Activated naive CD4-positive, alpha-beta T cell treated with anti-CD3 and anti-CD28 coated beads, Interleukin-2, amount 10 ng/mL, durations not matched to agents 7 days and 5 days (primary cell): ENCODE results near the gene PUS1.

ENCODE experiments used
- CTCF ChIA-PET: fragments of 350-600 bp; sonication (Branson Sonifier 250); formaldehyde crosslinking; loops from one replicate; lab custom pipeline; 2021; ENCODE audit warnings: antibody characterized with exemption; lab: Charles Lee
- DNase-seq: peaks from one replicate; pipeline ENCODE4 v3.0.0-alpha.2; 2020
- H3K27ac Mint-ChIP-seq: one replicate; pipeline ENCODE4 v1.8.0; 2021; ENCODE audit warnings: mild to moderate bottlenecking, moderate library complexity, mixed read lengths
- H3K27me3 Mint-ChIP-seq: one replicate; pipeline ENCODE4 v1.8.0; 2021; ENCODE audit warnings: mild to moderate bottlenecking, mixed read lengths
- H3K36me3 Mint-ChIP-seq: one replicate; pipeline ENCODE4 v1.8.0; 2021; ENCODE audit warnings: mixed read lengths
- H3K4me1 Mint-ChIP-seq: one replicate; pipeline ENCODE4 v1.8.0; 2021; ENCODE audit warnings: mixed read lengths
- H3K4me3 Mint-ChIP-seq: one replicate; pipeline ENCODE4 v1.8.0; 2021; ENCODE audit warnings: mild to moderate bottlenecking, moderate library complexity, mixed read lengths
- H3K9me3 Mint-ChIP-seq: one replicate; pipeline ENCODE4 v1.8.0; 2021; ENCODE audit warnings: mixed read lengths

Gene PUS1

GRCh38 chr12:131929581-131930456, 743 bp downstream of the PUS1 start:
- Mint-ChIP-seq H3K27ac (peak overlapping the region; percentile 95), H3K36me3 (peaks cover 25% of the 10 kb centered on the region), H3K27me3 (peaks cover 7% of the 10 kb centered on the region), H3K4me3 (peak overlapping the region; percentile 96), H3K9me3 (no peaks in the 10 kb centered on the region), H3K4me1 (peaks cover 30% of the 10 kb centered on the region)
- DNase-seq: peak; percentile 64
- CTCF ChIA-PET: interaction anchor here (0.7 to 1.2 kb wide), 3 partner anchors 20 to 67 kb away, joined by 3 to 4 read pairs (median 3); partner anchors contain the start of gene EP400

GRCh38 chr12:131930510-131930909, 1.4 kb downstream of the PUS1 start:
- CTCF ChIA-PET: interaction anchor here (0.7 to 1.2 kb wide), 2 partner anchors 20 to 67 kb away, joined by 3 to 4 read pairs; partner anchors contain the start of gene EP400
- Mint-ChIP-seq H3K4me1 (peaks cover 26% of the 10 kb centered on the region), H3K9me3 (no peaks in the 10 kb centered on the region), H3K27ac (peak overlapping the region; percentile 92), H3K4me3 (peak overlapping the region; percentile 96), H3K36me3 (peaks cover 28% of the 10 kb centered on the region), H3K27me3 (peaks cover 7% of the 10 kb centered on the region)
- DNase-seq: no peak

- peaks cover 4% of the 10 kb centered on the region for H3K27me3 Mint-ChIP-seq
- H3K36me3 Mint-ChIP-seq: peaks cover 36% of the 10 kb centered on the region
- H3K9me3 Mint-ChIP-seq: no peaks in the 10 kb centered on the region
These were observed 4.3 kb downstream of the PUS1 start for GRCh38 chr12:131933387-131933786.

GRCh38 chr12:131934535-131934934, 5.5 kb downstream of the PUS1 start:
- H3K36me3 Mint-ChIP-seq: peaks cover 35% of the 10 kb centered on the region
- DNase-seq: no peak
- no peak overlapping the region for H3K4me3 Mint-ChIP-seq
- peaks cover 17% of the 10 kb centered on the region for H3K4me1 Mint-ChIP-seq
- no peak overlapping the region for H3K27ac Mint-ChIP-seq
- H3K27me3 Mint-ChIP-seq: no peaks in the 10 kb centered on the region
- CTCF ChIA-PET: no interaction called here
- no peaks in the 10 kb centered on the region for H3K9me3 Mint-ChIP-seq

More at GRCh38 chr12:131933387-131933786, 4.3 kb downstream of the PUS1 start:
- peaks cover 19% of the 10 kb centered on the region for H3K4me1 Mint-ChIP-seq
- H3K27ac Mint-ChIP-seq: no peak overlapping the region
- CTCF ChIA-PET: no interaction called here
- no peak for DNase-seq
- H3K4me3 Mint-ChIP-seq: no peak overlapping the region

- Mint-ChIP-seq H3K27ac (no peak overlapping the region), H3K36me3 (peaks cover 40% of the 10 kb centered on the region), H3K27me3 (no peaks in the 10 kb centered on the region), H3K4me1 (no peaks in the 10 kb centered on the region), H3K9me3 (no peaks in the 10 kb centered on the region), H3K4me3 (no peak overlapping the region)
- CTCF ChIA-PET: no interaction called here
- DNase-seq: no peak
These were observed 9.0 kb downstream of the PUS1 start for GRCh38 chr12:131938082-131938481.

- no peak for DNase-seq
- Mint-ChIP-seq H3K4me3 (no peak overlapping the region), H3K9me3 (no peaks in the 10 kb centered on the region), H3K36me3 (peaks cover 36% of the 10 kb centered on the region), H3K27ac (no peak overlapping the region), H3K4me1 (no peaks in the 10 kb centered on the region), H3K27me3 (no peaks in the 10 kb centered on the region)
- CTCF ChIA-PET: no interaction called here
These were observed 9.9 kb downstream of the PUS1 start for GRCh38 chr12:131939007-131939406.

GRCh38 chr12:131940141-131940547, 11.1 kb downstream of the PUS1 start:
- H3K4me1 Mint-ChIP-seq: no peaks in the 10 kb centered on the region
- no peak overlapping the region for H3K4me3 Mint-ChIP-seq
- no peaks in the 10 kb centered on the region for H3K27me3 Mint-ChIP-seq
- H3K36me3 Mint-ChIP-seq: peaks cover 37% of the 10 kb centered on the region
- H3K9me3 Mint-ChIP-seq: no peaks in the 10 kb centered on the region
- CTCF ChIA-PET: no interaction called here
- H3K27ac Mint-ChIP-seq: no peak overlapping the region
- DNase-seq: no peak

GRCh38 chr12:131941116-131941986, 12.3 kb downstream of the PUS1 start:
- no peaks in the 10 kb centered on the region for H3K27me3 Mint-ChIP-seq
- DNase-seq: peak; percentile 13
- no peak overlapping the region for H3K27ac Mint-ChIP-seq
- H3K36me3 Mint-ChIP-seq: peaks cover 36% of the 10 kb centered on the region
- no peak overlapping the region for H3K4me3 Mint-ChIP-seq
- H3K4me1 Mint-ChIP-seq: no peaks in the 10 kb centered on the region
- CTCF ChIA-PET: no interaction called here
- H3K9me3 Mint-ChIP-seq: no peaks in the 10 kb centered on the region

- H3K4me3 Mint-ChIP-seq: no peak overlapping the region
- no peaks in the 10 kb centered on the region for H3K27me3 Mint-ChIP-seq
- CTCF ChIA-PET: no interaction called here
- H3K4me1 Mint-ChIP-seq: no peaks in the 10 kb centered on the region
- H3K27ac Mint-ChIP-seq: no peak overlapping the region
- H3K36me3 Mint-ChIP-seq: peaks cover 35% of the 10 kb centered on the region
- H3K9me3 Mint-ChIP-seq: no peaks in the 10 kb centered on the region
- DNase-seq: peak; percentile 2
These were observed 12.9 kb downstream of the PUS1 start for GRCh38 chr12:131941987-131942341.

- Mint-ChIP-seq H3K36me3 (peaks cover 32% of the 10 kb centered on the region), H3K4me1 (peaks cover 5% of the 10 kb centered on the region), H3K27me3 (no peaks in the 10 kb centered on the region), H3K4me3 (no peak overlapping the region), H3K9me3 (no peaks in the 10 kb centered on the region), H3K27ac (no peak overlapping the region)
- no peak for DNase-seq
- CTCF ChIA-PET: no interaction called here
These were observed 13.6 kb downstream of the PUS1 start for GRCh38 chr12:131942671-131943070.

GRCh38 chr12:131943389-131943788, 14.3 kb downstream of the PUS1 start:
- Mint-ChIP-seq H3K27me3 (no peaks in the 10 kb centered on the region), H3K27ac (no peak overlapping the region), H3K4me1 (peaks cover 12% of the 10 kb centered on the region), H3K4me3 (no peak overlapping the region), H3K9me3 (no peaks in the 10 kb centered on the region), H3K36me3 (peaks cover 28% of the 10 kb centered on the region)
- DNase-seq: peak; percentile 19
- CTCF ChIA-PET: no interaction called here

GRCh38 chr12:131943876-131944275, 14.8 kb downstream of the PUS1 start:
- Mint-ChIP-seq H3K27me3 (no peaks in the 10 kb centered on the region), H3K9me3 (no peaks in the 10 kb centered on the region), H3K27ac (no peak overlapping the region), H3K4me1 (peaks cover 17% of the 10 kb centered on the region), H3K4me3 (no peak overlapping the region), H3K36me3 (peaks cover 27% of the 10 kb centered on the region)
- CTCF ChIA-PET: no interaction called here
- DNase-seq: no peak

- H3K27me3 Mint-ChIP-seq: no peaks in the 10 kb centered on the region
- no peak overlapping the region for H3K4me3 Mint-ChIP-seq
- CTCF ChIA-PET: no interaction called here
- peak; percentile 9 for DNase-seq
- H3K4me1 Mint-ChIP-seq: peaks cover 23% of the 10 kb centered on the region
- no peak overlapping the region for H3K27ac Mint-ChIP-seq
- no peaks in the 10 kb centered on the region for H3K9me3 Mint-ChIP-seq
- peaks cover 26% of the 10 kb centered on the region for H3K36me3 Mint-ChIP-seq
These were observed 15.7 kb downstream of the PUS1 start for GRCh38 chr12:131944601-131945251.

GRCh38 chr12:131946757-131947156, 17.7 kb downstream of the PUS1 start:
- no peaks in the 10 kb centered on the region for H3K27me3 Mint-ChIP-seq
- no peak overlapping the region for H3K27ac Mint-ChIP-seq
- H3K4me3 Mint-ChIP-seq: no peak overlapping the region
- peaks cover 14% of the 10 kb centered on the region for H3K36me3 Mint-ChIP-seq
- no peaks in the 10 kb centered on the region for H3K9me3 Mint-ChIP-seq
- CTCF ChIA-PET: no interaction called here
- DNase-seq: peak; percentile 13
- peaks cover 30% of the 10 kb centered on the region for H3K4me1 Mint-ChIP-seq
